ENCODE measurements around the gene MLLT11.

The MLLT11 gene

GRCh38 chr1:151060007-151060656 lies at the start of gene MLLT11:
MLLT11 (plus strand) TSS chr1:151060397; CDS start chr1:151067225, 6,828 bp downstream.
- TF ChIP-seq ZFX (IDR thresholded peaks at IDR 0.05): no peak
- TF ChIP-seq, protein P1, sequence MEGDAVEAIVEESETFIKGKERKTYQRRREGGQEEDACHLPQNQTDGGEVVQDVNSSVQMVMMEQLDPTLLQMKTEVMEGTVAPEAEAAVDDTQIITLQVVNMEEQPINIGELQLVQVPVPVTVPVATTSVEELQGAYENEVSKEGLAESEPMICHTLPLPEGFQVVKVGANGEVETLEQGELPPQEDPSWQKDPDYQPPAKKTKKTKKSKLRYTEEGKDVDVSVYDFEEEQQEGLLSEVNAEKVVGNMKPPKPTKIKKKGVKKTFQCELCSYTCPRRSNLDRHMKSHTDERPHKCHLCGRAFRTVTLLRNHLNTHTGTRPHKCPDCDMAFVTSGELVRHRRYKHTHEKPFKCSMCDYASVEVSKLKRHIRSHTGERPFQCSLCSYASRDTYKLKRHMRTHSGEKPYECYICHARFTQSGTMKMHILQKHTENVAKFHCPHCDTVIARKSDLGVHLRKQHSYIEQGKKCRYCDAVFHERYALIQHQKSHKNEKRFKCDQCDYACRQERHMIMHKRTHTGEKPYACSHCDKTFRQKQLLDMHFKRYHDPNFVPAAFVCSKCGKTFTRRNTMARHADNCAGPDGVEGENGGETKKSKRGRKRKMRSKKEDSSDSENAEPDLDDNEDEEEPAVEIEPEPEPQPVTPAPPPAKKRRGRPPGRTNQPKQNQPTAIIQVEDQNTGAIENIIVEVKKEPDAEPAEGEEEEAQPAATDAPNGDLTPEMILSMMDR (conservative IDR thresholded peaks at IDR 0.05): no peak

DNA sequence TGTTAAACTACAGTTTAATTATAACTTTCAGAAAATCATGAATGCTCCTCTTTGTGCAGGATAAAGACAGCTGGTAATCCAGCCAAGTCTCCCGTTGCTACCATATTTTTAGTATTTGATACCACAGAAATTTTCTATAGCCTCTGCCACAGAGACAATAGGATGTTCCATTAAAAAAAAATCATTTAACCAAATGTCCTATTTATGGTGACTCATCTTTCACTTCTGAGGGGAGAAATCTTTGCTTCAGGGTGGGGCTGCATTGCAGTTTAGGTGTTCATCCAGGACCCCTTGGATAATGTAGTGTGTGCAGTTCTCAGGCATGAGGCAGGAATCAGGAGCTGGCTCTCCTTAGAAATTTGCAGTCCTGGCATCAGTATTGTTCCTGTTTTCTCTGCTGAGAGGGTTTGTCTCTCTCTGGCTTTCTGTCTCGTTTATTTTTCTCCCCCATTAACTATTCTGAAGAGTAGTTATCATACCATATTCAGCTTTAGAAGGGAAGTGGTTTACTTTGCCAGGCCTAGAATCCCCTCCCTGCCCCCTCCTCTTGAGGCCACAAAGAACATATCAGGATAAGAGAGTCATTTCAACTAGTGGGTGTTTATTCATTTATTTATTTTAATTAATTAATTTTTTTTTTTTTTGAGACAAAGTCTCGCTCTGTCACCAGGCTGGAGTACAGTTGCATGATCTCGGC lies 48.9 kb upstream of the MLLT11 start:
- H3K27ac ChIP-seq: no peak overlapping the region

More at GRCh38 chr1:151060007-151060656, at the start of gene MLLT11:
- peak within 1 kb of the TSS; percentile 97 for H3K27ac ChIP-seq

DNA sequence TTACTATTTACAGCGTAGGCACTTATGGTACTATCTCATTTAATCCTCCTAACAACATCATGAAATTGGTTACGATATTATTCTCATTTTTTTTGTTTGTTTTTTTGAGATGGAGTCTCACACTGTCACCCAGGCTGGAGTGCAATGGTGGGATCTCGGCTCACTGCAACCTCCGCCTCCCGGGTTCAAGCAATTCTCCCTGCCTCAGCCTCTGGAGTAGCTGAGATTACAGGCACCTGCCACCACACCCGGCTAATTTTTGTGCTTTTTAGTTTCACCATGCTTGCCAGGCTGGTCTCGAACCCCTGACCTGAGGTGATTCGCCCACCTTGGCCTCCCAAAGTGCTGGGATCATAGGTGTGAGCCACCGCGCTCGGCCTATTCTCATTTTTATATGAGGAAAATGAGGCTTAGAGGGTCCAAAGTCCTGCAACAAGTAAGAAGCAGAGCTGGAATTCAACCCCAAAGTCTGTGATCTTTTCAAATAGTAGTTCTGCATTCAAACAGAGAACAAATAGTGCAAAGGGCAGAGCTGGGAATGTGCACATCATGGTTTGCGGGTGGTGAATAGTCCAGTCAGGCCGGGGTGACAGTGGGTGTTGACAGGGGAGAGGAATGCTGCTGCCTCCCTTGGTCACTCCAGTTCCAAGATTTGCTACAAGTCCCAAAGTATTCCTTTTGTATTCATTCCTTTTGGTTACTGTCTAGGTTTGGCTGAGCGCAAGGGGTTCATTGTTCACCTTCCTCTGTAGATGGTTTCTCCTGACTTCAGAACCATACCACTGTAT lies 47.3 kb upstream of the MLLT11 start:
- H3K27ac ChIP-seq: no peak overlapping the region
- TF ChIP-seq, protein P1 (conservative IDR thresholded peaks at IDR 0.05): no peak
- no peak for TF ChIP-seq ZFX (IDR thresholded peaks at IDR 0.05)

More for the DNA sequence above, 48.9 kb upstream of the MLLT11 start:
- no peak for TF ChIP-seq ZFX (IDR thresholded peaks at IDR 0.05)
- TF ChIP-seq, protein P1 (conservative IDR thresholded peaks at IDR 0.05): no peak

- H3K27ac ChIP-seq: no peak overlapping the region
- no peak for TF ChIP-seq ZFX (IDR thresholded peaks at IDR 0.05)
- TF ChIP-seq, protein P1 (conservative IDR thresholded peaks at IDR 0.05): no peak
Measured at GRCh38 chr1:151013518-151013917, 46.7 kb upstream of the MLLT11 start.

- TF ChIP-seq, protein P1 (conservative IDR thresholded peaks at IDR 0.05): peak; percentile 77
- no peak for TF ChIP-seq ZFX (IDR thresholded peaks at IDR 0.05)
- H3K27ac ChIP-seq: no peak overlapping the region
Measured at GRCh38 chr1:151024540-151025146, 35.6 kb upstream of the MLLT11 start.

DNA sequence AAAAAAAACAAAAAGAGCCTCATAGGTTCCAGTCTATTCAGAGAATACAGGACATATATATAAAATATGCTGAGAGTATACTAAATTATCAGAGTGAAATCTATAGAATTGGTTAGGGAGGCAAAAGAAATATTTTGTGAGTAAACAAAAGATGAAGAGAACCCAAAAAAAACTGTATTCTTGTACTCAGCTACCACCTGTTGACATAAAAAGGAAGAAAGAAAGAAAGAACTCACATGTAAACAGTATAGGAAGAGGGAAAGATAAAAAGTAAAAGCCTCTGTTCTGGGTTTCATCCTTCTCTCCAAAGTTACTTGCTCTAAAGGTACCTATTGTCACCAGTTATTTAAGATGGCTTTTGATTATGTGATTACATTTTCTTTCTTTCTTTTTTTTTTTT lies 33.7 kb upstream of the MLLT11 start:
- no peak overlapping the region for H3K27ac ChIP-seq
- TF ChIP-seq, protein P1 (conservative IDR thresholded peaks at IDR 0.05): no peak
- TF ChIP-seq ZFX (IDR thresholded peaks at IDR 0.05): no peak
